Fibroblast of lung (primary cell): Measurements from ENCODE around the gene ANXA3. TPM values are rescaled to one million over a fixed set of nuclear protein-coding genes. Genes with fewer than 3 reads are reported as not detected.

Source experiments
- DNase-seq, 2 donors: peaks; one replicate each; pipeline versions ENCODE4 v3.0.0 to v3.0.0-alpha.2; 2010; ENCODE audit warnings: low read depth in 2 of 2
- H2AFZ ChIP-seq: 2 replicates; pipeline ENCODE4 v1.5.1; 2012; ENCODE audit warnings: low read length, control low read depth, inconsistent platforms
- H3K27ac ChIP-seq: 2 replicates; pipeline ENCODE4 v1.5.1; 2011; ENCODE audit warnings: low read length, control low read depth; ENCODE audit not compliant: insufficient read depth
- H3K27me3 ChIP-seq: 2 replicates; pipeline ENCODE4 v1.5.1; 2011; ENCODE audit warnings: mild to moderate bottlenecking, low read length; ENCODE audit not compliant: control insufficient read depth, insufficient read depth
- H3K36me3 ChIP-seq: 2 replicates; pipeline ENCODE4 v1.5.1; 2011; ENCODE audit warnings: low read length; ENCODE audit not compliant: control insufficient read depth, insufficient read depth
- H3K4me1 ChIP-seq: 2 replicates; pipeline ENCODE4 v1.5.1; 2011; ENCODE audit warnings: low read length; ENCODE audit not compliant: control insufficient read depth, insufficient read depth; ENCODE audit errors: extremely low read depth
- H3K4me2 ChIP-seq: 2 replicates; pipeline ENCODE4 v1.5.1; 2011; ENCODE audit warnings: low read length, control low read depth; ENCODE audit not compliant: insufficient read depth; ENCODE audit errors: extremely low read depth
- H3K4me3 ChIP-seq, 4 experiments: fragments of 200-600 bp in 1 of 4; sonication (generic) in 1 of 4; replicated peaks in 1 of 4; 2 replicates each; pipeline ENCODE4 v1.5.1; 2011 to 2016; ENCODE audit warnings: low read length in 4 of 4, low read depth in 3 of 4, mild to moderate bottlenecking in 3 of 4, control low read depth in 2 of 4, inconsistent platforms in 1 of 4, mixed read lengths in 1 of 4; ENCODE audit not compliant: insufficient read depth in 1 of 4; ENCODE audit errors: control extremely low read depth in 1 of 4
- H3K79me2 ChIP-seq: 2 replicates; pipeline ENCODE4 v1.5.1; 2012; ENCODE audit warnings: mild to moderate bottlenecking, low read length, inconsistent platforms; ENCODE audit not compliant: control insufficient read depth, insufficient read depth
- H3K9ac ChIP-seq: 2 replicates; pipeline ENCODE4 v1.5.1; 2011; ENCODE audit warnings: mild to moderate bottlenecking, low read length, control low read depth; ENCODE audit not compliant: insufficient read depth
- H3K9me3 ChIP-seq: 2 replicates; pipeline ENCODE4 v1.5.1; 2012; ENCODE audit warnings: low read depth, low read length; ENCODE audit not compliant: control insufficient read depth, insufficient read depth
- H4K20me1 ChIP-seq: 2 replicates; pipeline ENCODE4 v1.5.1; 2011; ENCODE audit warnings: low read length; ENCODE audit not compliant: control insufficient read depth, insufficient read depth; ENCODE audit errors: extremely low read depth
- EZH2 ChIP-seq: IDR thresholded peaks from 2 replicates; pipeline ENCODE4 v1.5.1; 2012; ENCODE audit warnings: low read length, control low read depth, mild to moderate bottlenecking; ENCODE audit errors: missing control alignments
- polyA plus RNA-seq, 2 donors: library from polyadenylated mRNA; depleted of rRNA in 1 of 2; stranded (reverse) in 1 of 2; unstranded in 1 of 2; fragments of >200 nt; gene quantifications; 2 replicates each; pipeline ENCODE4 v1.2.1, GENCODE V29; 2011 to 2012; ENCODE audit warnings: missing spikeins in 1 of 2
- total RNA-seq: library from RNA; depleted of rRNA; stranded (reverse); fragments of >200 nt; gene quantifications from 2 replicates; pipeline ENCODE4 v1.2.1, GENCODE V29; 2014
- TF ChIP-seq, protein P1 (sequence below), 2 donors: IDR thresholded peaks in 1 of 2; conservative IDR thresholded peaks in 1 of 2; 1 replicate in 1 of 2; 2 replicates in 1 of 2; pipeline ENCODE4 v1.5.1; 2011 to 2012; ENCODE audit warnings: low read length in 2 of 2, control low read depth in 1 of 2, inconsistent platforms in 1 of 2, low read depth in 1 of 2, mild to moderate bottlenecking in 1 of 2

ANXA3 gene
- total and polyA plus RNA-seq, 2 donors (not counting 1 experiment from before 2014, with no cell fraction given): 9.7 to 9.9 TPM

GRCh38 chr4:78562687-78563086 lies 11.1 kb downstream of the ANXA3 start:
- no peak overlapping the region for H3K4me3 ChIP-seq
- H3K36me3 ChIP-seq: no peaks in the 10 kb centered on the region
- no peak overlapping the region for H3K4me2 ChIP-seq
- H3K9me3 ChIP-seq: no peaks in the 10 kb centered on the region
- no peak overlapping the region for H2AFZ ChIP-seq
- no peaks in the 10 kb centered on the region for H4K20me1 ChIP-seq
- no peak overlapping the region for H3K9ac ChIP-seq
- no peak overlapping the region for H3K27ac ChIP-seq
- TF ChIP-seq, protein P1, sequence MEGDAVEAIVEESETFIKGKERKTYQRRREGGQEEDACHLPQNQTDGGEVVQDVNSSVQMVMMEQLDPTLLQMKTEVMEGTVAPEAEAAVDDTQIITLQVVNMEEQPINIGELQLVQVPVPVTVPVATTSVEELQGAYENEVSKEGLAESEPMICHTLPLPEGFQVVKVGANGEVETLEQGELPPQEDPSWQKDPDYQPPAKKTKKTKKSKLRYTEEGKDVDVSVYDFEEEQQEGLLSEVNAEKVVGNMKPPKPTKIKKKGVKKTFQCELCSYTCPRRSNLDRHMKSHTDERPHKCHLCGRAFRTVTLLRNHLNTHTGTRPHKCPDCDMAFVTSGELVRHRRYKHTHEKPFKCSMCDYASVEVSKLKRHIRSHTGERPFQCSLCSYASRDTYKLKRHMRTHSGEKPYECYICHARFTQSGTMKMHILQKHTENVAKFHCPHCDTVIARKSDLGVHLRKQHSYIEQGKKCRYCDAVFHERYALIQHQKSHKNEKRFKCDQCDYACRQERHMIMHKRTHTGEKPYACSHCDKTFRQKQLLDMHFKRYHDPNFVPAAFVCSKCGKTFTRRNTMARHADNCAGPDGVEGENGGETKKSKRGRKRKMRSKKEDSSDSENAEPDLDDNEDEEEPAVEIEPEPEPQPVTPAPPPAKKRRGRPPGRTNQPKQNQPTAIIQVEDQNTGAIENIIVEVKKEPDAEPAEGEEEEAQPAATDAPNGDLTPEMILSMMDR (conservative IDR thresholded peaks at IDR 0.05 in 1 of 2, IDR thresholded peaks at IDR 0.05 in 1 of 2; ENCODE audit: low read depth in 1 of 2, low read length in 2 of 2): no peak
- no peak for TF ChIP-seq EZH2
- H3K79me2 ChIP-seq: no peaks in the 10 kb centered on the region
- H3K4me1 ChIP-seq: peaks cover 16% of the 10 kb centered on the region
- no peaks in the 10 kb centered on the region for H3K27me3 ChIP-seq
- no peak for DNase-seq

DNA sequence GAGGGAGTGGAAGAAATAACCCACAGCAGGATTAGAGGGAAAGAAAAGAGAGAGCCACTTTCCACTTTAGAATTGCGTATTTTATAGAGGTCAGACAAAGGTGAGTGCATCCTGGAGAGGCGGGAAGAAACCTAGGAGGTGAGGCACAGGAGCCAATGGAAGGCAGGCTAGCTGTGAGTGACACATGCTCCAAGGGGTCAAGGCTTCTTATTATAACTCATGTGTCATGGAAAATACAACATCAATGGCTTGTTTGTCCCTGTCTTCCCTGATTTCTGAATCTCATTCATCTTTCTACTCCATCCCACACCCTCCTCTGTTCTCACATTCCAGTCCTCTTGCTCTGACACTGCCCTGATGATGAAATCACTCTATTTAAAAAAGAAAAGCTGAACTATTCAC lies 14.4 kb downstream of the ANXA3 start:
- Histone ChIP-seq H4K20me1 (no peaks in the 10 kb centered on the region), H3K4me1 (peaks cover 18% of the 10 kb centered on the region), H3K4me2 (no peak overlapping the region), H2AFZ (no peak overlapping the region), H3K27ac (no peak overlapping the region), H3K9me3 (no peaks in the 10 kb centered on the region), H3K4me3 (no peak overlapping the region), H3K27me3 (no peaks in the 10 kb centered on the region), H3K79me2 (no peaks in the 10 kb centered on the region), H3K36me3 (no peaks in the 10 kb centered on the region), H3K9ac (no peak overlapping the region)
- DNase-seq: peak; percentile 52 to 88
- TF ChIP-seq, protein P1 (conservative IDR thresholded peaks at IDR 0.05 in 1 of 2, IDR thresholded peaks at IDR 0.05 in 1 of 2; ENCODE audit: low read depth in 1 of 2, low read length in 2 of 2): no peak
- no peak for TF ChIP-seq EZH2

DNA sequence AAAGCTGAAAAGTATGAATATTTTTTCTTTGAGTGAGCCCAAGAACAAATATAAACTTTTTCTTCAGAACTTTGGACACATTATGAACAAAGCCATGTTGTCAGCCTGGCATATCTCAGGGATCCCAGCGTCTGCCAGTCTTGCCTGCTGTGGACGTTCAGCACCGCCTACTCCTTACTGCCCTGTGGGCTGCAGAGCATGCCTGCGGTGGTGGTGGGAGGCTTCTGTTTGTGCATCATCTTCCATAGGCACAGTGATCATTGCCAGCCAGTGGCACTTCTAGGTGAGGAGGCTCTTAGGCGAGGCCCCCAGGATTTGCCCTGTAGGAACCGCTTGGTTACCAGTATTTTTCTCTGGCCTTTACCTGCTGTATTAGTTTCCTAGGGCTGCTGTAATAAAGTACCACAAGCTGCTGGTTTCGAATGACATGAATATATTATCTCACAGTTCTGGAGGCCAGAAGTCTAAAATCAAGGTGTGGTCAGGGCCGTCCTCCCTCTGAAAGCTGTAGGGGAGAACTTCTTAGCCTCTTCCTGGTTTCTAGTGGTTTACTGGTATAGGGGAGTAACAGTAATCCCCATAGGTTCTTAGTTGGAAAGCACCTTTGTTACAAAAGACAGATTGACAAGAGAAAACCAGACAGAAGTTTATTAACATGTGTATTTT lies 15.4 kb downstream of the ANXA3 start:
- H3K79me2 ChIP-seq: no peaks in the 10 kb centered on the region
- peaks cover 13% of the 10 kb centered on the region for H3K4me1 ChIP-seq
- H3K4me2 ChIP-seq: no peak overlapping the region

More for the DNA sequence above, 15.4 kb downstream of the ANXA3 start:
- Histone ChIP-seq H3K9me3 (no peaks in the 10 kb centered on the region), H3K4me3 (no peak overlapping the region), H3K9ac (no peak overlapping the region), H3K36me3 (no peaks in the 10 kb centered on the region), H2AFZ (no peak overlapping the region), H4K20me1 (no peaks in the 10 kb centered on the region), H3K27me3 (no peaks in the 10 kb centered on the region), H3K27ac (no peak overlapping the region)
- peak in 1 of 2 donors; percentile 64 for DNase-seq
- TF ChIP-seq, protein P1 (conservative IDR thresholded peaks at IDR 0.05 in 1 of 2, IDR thresholded peaks at IDR 0.05 in 1 of 2; ENCODE audit: low read depth in 1 of 2, low read length in 2 of 2): no peak
- no peak for TF ChIP-seq EZH2
